Erythroblast (primary cell): ENCODE data around the gene SETD5.

Source experiments
- DNase-seq, 2 experiments: peaks; one replicate each; lab custom pipeline; 2025; lab: John Stamatoyannopoulos, UW
- GATA1 ChIP-seq: IDR thresholded peaks from 2 replicates; pipeline ENCODE4 v1.6.1; 2011; ENCODE audit warnings: low read depth, mild to moderate bottlenecking, control low read depth, low read length, moderate library complexity
- POLR2A ChIP-seq: IDR thresholded peaks from 2 replicates; pipeline ENCODE4 v1.6.1; 2011; ENCODE audit warnings: mild to moderate bottlenecking, low read length

SETD5 gene

DNA sequence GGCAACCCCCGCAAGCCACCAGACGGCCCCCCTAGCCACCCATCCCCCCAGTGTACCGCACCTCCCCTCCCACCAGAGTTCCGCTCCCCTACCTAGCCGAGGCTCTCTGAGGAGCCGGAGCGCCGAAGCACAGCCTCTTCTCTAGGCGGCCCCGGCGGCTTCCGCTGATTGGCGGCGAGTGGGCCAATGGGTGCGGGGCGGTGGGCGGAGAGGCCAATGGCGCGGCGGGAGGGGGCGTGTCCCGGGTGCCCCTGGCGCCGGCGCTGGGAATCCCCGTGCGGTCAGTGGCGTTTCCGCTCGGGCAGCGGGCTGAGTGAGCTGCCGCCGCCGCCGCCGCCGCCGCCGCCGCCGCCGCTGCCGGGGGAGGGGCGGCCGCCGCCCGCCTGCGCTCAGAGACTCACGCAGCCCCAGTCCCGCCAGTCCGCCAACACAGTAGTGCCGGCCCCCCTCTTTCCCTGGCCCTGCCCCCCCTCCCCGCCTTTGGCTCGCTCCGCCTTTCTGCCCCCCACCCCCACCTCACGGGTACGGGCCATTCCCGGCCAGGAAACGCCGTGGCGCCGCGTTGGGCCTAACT lies at the start of gene SETD5:
Gene SETD5, plus strand, starts transcription at position 284 of the 574 bp plus-strand sequence. CDS start 31,324 bp downstream, outside the sequence.
- peak; percentile 97 to 99 for DNase-seq
- no peak for TF ChIP-seq GATA1
- peak; percentile 49 for TF ChIP-seq POLR2A

- no peak for TF ChIP-seq GATA1
- no peak for TF ChIP-seq POLR2A
- DNase-seq = no peak
Measured at GRCh38 chr3:9347887-9348286, 49.5 kb upstream of the SETD5 start.

DNA sequence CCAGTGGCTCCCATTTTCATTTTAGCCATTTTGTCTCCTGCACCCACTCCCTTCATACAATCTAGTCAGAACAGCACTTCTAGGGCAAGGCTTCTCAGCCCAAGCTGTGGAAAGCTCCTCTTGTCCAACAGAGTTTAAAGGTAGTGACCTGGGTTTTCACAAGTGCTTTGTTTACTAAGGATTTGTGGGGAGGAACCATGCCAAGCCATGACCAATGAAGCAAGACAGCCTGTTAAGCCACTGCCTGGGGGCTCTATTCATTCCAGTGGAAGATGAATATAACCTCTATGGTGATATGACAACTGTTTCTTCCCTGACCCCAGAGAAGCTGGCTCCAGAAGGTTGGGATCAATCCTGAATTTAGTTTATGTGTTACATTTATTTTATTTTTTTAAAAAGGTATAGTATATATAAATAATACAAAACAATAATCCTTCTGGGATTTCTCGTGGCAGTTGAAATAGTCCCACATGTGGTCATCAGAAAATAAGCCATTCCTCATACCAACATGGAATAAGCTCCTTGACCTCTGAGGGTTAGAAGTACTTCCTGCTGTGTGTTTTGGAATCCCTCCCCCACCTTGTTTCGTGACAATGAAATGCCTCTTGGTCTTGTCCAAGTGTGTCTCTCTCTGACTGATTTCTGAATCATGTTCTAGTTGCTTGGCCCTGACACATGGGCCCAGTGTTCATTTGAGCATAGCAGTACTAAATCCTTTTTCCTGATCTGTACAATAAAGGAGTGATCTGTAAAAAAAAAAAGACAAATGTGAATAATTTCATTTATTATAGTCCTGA lies 47.9 kb upstream of the SETD5 start:
- no peak for TF ChIP-seq GATA1
- no peak for TF ChIP-seq POLR2A
- DNase-seq = no peak

DNA sequence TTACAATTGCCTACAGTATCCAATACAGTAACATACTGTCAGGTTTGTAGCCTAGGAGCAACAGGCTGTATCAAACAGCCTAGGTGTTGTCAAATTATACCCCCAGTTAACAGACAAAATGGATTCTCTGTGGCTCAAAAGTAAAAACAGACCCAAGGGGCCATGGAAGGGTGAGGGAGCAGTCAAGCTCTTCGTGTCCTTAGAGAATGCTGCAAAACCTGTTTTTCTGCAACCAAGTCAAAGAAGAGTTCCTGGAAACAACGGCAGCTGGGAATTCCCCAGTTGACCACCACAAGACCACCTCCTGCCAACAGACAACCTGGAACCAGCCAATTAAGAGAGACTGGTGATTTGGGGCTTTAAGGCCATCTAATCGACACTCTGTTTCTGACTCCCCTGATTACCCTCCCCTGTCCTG lies 45.7 kb upstream of the SETD5 start:
- DNase-seq = no peak

DNA sequence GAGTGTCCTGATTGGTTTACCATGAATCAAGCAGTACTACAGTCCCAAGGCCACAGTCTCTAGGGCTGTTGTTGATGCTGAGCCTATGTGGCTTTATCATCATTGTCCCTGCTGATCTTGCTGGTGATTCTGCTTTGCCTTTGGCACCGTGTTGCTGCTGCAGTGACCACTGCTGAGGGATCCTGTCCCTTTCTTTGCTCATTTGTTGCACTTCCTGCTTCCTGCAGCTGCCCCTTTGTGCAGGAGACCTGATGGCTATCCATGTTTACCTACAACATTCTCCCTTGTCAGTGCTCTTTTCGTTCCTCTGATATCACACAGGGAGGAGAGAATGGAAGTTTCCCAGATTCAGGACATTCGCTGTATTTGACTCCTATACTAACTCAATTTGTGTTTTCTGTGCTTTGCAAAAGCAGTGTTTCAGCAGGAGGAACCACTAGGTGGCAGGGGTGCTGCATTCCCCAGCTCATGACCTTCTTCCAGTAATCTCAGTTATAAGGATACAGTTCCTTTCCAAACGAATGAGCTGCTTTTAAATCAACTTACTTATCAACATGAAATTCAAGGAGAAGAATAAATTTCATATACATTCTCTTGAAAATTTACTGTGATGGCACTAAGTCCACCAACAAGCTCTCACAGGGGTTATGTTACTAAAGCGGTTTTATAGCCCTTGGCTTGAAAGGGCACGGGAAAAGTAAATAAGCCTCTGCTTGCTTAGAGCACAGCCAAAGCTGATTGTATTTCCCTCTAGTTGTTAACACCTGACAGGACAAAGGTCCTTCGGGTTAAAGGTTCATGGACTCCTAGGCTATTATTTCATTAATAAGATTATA lies 44.3 kb upstream of the SETD5 start:
- peak; percentile 60 to 78 for DNase-seq
- no peak for TF ChIP-seq POLR2A
- no peak for TF ChIP-seq GATA1

More for the DNA sequence above, 45.7 kb upstream of the SETD5 start:
- TF ChIP-seq GATA1 = no peak
- no peak for TF ChIP-seq POLR2A

DNA sequence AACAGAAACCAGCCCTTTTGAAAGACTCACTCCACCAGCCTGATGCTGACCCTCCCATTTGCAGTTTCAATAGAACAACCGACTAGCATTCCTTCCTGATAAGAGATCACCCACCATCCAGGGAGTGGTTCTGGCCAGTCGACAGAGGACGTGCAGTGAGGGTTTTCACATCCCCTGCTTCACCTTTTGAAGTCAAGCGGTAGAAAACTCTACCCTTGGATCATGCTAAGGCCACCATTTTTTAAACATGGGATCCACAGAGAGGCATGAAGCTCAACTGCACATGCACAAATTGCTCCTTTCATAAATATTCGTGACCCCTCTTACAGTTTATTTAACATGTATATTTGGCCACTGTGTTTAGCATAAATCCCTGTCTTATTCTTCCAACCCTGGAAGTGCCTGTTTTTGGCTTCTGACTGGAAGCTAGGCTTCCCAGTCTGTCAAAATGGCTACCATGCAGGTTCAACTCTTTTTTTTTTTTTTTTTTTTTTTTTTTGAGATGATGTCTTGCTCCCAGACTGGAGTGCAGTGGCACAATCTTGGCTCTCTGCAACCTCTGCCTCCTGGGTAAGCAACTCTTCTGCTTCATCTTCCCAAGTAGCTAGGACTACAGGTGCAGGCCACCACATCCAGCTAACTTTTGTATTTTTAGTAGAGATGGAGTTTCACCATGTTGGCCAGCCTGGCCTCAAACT lies 35.6 kb upstream of the SETD5 start:
- peak in 1 of 2 experiments; percentile 15 for DNase-seq
- TF ChIP-seq GATA1 (no peak), POLR2A (no peak)

GRCh38 chr3:9362731-9363530 lies 34.5 kb upstream of the SETD5 start, which contains the start of gene THUMPD3:
Gene THUMPD3 (plus strand): TSS chr3:9363054. CDS start chr3:9365069, 2,015 bp downstream.
- peak; percentile 93 to 94 for DNase-seq
- TF ChIP-seq GATA1 (no peak), POLR2A (peak; percentile 94)

GRCh38 chr3:9369508-9369907 lies 27.9 kb upstream of the SETD5 start:
- no peak for DNase-seq
- TF ChIP-seq POLR2A = no peak
- no peak for TF ChIP-seq GATA1

DNA sequence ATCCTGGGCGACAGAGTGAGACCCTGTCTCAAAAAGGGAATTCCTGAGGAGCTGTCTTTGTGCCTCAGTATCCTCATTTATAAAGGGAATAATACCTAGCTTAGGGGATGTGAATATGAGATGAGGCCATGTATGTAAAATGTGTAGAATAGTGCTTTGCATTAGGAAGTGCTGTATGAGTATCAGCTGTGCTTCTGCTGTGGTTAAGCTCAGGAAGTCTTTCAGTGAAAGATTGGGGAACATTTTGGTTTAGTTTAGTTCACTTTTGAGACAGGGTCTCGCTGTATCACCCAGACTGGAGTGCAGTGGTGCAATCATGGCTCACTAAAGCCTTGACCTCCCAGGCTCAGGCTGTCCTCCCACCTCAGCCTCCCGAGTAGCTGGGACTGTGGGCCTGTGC lies 23.9 kb upstream of the SETD5 start:
- DNase-seq = no peak
- TF ChIP-seq GATA1 (no peak), POLR2A (no peak)

- DNase-seq = no peak
- TF ChIP-seq POLR2A (no peak), GATA1 (no peak)
Measured at GRCh38 chr3:9377981-9378380, 19.4 kb upstream of the SETD5 start.

DNA sequence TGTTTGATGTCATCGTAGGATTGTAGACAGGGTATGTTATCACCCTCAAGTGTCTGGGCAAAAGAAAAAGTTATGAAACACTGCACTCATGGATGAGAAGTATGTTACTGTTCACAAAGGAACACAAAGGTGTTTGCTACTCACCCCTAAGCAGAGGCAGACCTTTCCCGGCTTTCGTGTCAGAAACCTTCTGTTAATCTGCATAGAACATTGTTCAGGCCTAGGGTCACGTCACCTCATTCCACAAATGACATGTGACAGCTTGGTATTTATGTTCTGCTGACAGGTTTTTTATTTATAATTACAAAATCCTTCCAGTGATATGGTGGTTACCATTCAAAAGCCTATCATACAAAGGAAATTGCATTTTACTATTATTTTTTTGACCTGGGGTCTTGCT lies 18.1 kb upstream of the SETD5 start:
- no peak for DNase-seq
- no peak for TF ChIP-seq GATA1
- no peak for TF ChIP-seq POLR2A

DNA sequence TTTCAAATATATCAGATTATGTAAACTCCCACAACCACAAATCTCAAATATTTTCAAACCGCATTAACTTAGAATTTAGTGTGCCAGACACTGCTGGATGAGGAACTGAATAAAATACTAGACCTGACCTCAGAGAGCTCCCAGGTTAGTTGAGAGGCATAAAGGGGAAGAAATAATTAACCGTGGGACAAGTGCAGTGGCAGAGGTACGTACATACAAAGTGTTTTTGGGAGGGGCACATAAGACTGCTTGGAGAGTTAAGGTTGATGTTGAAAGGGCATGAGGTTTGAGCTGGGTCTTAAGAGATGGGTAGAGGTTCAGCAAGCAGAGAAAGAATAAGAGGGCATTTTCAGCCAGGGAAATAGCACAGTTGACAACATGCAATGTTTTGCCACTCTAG lies 17.4 kb upstream of the SETD5 start:
- TF ChIP-seq POLR2A (no peak), GATA1 (no peak)
- DNase-seq = no peak
